Measurements from ENCODE around the gene CCDC90B. TPM values are rescaled to one million over a fixed set of nuclear protein-coding genes. Genes with fewer than 3 reads are reported as not detected.

Gene CCDC90B
- total RNA-seq = 40.7 to 43.5 TPM (median 43.0 TPM) in 3 replicates

GRCh38 chr11:83285771-83286528 lies at the start of gene CCDC90B:
Gene CCDC90B (minus strand): TSS chr11:83286367. CDS start chr11:83285972, 395 bp downstream.
- Mint-ChIP-seq H3K4me1 (peaks cover 36% of the 10 kb centered on the region), H3K27me3 (ENCODE audit: low read depth) (no peaks in the 10 kb centered on the region), H3K4me3 (peak within 1 kb of the TSS; percentile 98), H3K9me3 (peaks cover 3% of the 10 kb centered on the region), H3K27ac (peak within 1 kb of the TSS; percentile 99), H3K36me3 (no peaks in the 10 kb centered on the region)
- peak; percentile 75 to 90 for DNase-seq (ENCODE audit: low spot score in 2 of 2, unreplicated experiment in 2 of 2)
- TF ChIP-seq CTCF (IDR thresholded peaks at IDR 0.05; ENCODE audit: unreplicated experiment) = no peak

- no peaks in the 10 kb centered on the region for H3K4me1 Mint-ChIP-seq
- no peak for TF ChIP-seq CTCF (IDR thresholded peaks at IDR 0.05; ENCODE audit: unreplicated experiment)
- no peak for DNase-seq (ENCODE audit: low spot score in 2 of 2, unreplicated experiment in 2 of 2)
- H3K27ac Mint-ChIP-seq = no peak overlapping the region
- no peaks in the 10 kb centered on the region for H3K27me3 Mint-ChIP-seq (ENCODE audit: low read depth)
- H3K9me3 Mint-ChIP-seq = no peaks in the 10 kb centered on the region
- H3K36me3 Mint-ChIP-seq = no peaks in the 10 kb centered on the region
- no peak overlapping the region for H3K4me3 Mint-ChIP-seq
These were observed 49.4 kb upstream of the CCDC90B start for GRCh38 chr11:83335446-83336070.

GRCh38 chr11:83330303-83330702 lies 44.1 kb upstream of the CCDC90B start:
- Mint-ChIP-seq H3K36me3 (no peaks in the 10 kb centered on the region), H3K27me3 (ENCODE audit: low read depth) (no peaks in the 10 kb centered on the region), H3K4me3 (no peak overlapping the region), H3K9me3 (no peaks in the 10 kb centered on the region), H3K27ac (no peak overlapping the region), H3K4me1 (no peaks in the 10 kb centered on the region)
- no peak for TF ChIP-seq CTCF (IDR thresholded peaks at IDR 0.05; ENCODE audit: unreplicated experiment)
- no peak for DNase-seq (ENCODE audit: low spot score in 2 of 2, unreplicated experiment in 2 of 2)

GRCh38 chr11:83326326-83326725 lies 40.2 kb upstream of the CCDC90B start:
- H3K36me3 Mint-ChIP-seq = no peaks in the 10 kb centered on the region
- H3K4me1 Mint-ChIP-seq = no peaks in the 10 kb centered on the region
- no peak for DNase-seq (ENCODE audit: low spot score in 2 of 2, unreplicated experiment in 2 of 2)
- H3K27me3 Mint-ChIP-seq (ENCODE audit: low read depth) = peaks cover 7% of the 10 kb centered on the region
- TF ChIP-seq CTCF (IDR thresholded peaks at IDR 0.05; ENCODE audit: unreplicated experiment) = no peak
- peaks cover 9% of the 10 kb centered on the region for H3K9me3 Mint-ChIP-seq
- H3K27ac Mint-ChIP-seq = no peak overlapping the region
- no peak overlapping the region for H3K4me3 Mint-ChIP-seq

- Mint-ChIP-seq H3K4me3 (no peak overlapping the region), H3K9me3 (peaks cover 9% of the 10 kb centered on the region), H3K4me1 (no peaks in the 10 kb centered on the region), H3K36me3 (no peaks in the 10 kb centered on the region), H3K27ac (no peak overlapping the region), H3K27me3 (ENCODE audit: low read depth) (peaks cover 7% of the 10 kb centered on the region)
- no peak for TF ChIP-seq CTCF (IDR thresholded peaks at IDR 0.05; ENCODE audit: unreplicated experiment)
- DNase-seq (ENCODE audit: low spot score in 2 of 2, unreplicated experiment in 2 of 2) = no peak
These were observed 33.2 kb upstream of the CCDC90B start for GRCh38 chr11:83319346-83319745.
